ENCODE data around the gene CSF1.
"Not testable (repeated sequence)": the region's sequence is repeated elsewhere in the genome, so short reads cannot be mapped to it uniquely, and the experiment has no call there.

CSF1 gene

GRCh38 chr1:109942434-109942833 lies 31.8 kb downstream of the CSF1 start:
- FAIRE-seq: no peak

GRCh38 chr1:109944541-109944940 lies 33.9 kb downstream of the CSF1 start:
- FAIRE-seq: no peak

GRCh38 chr1:109946511-109946910 lies 35.9 kb downstream of the CSF1 start:
- FAIRE-seq: no peak

- no peak for FAIRE-seq
These were observed 37.1 kb downstream of the CSF1 start for GRCh38 chr1:109947582-109948284.

- no peak for FAIRE-seq
These were observed 37.6 kb downstream of the CSF1 start for GRCh38 chr1:109948285-109948630.

GRCh38 chr1:109950038-109950437 lies 39.4 kb downstream of the CSF1 start:
- FAIRE-seq: no peak

- no peak for FAIRE-seq
These were observed 39.9 kb downstream of the CSF1 start for GRCh38 chr1:109950509-109950908.

- FAIRE-seq: not testable (repeated sequence)
These were observed 40.9 kb downstream of the CSF1 start for GRCh38 chr1:109951501-109951900.

- no peak for FAIRE-seq
These were observed 43.4 kb downstream of the CSF1 start for GRCh38 chr1:109954041-109954512.

- FAIRE-seq: no peak
These were observed 49.0 kb downstream of the CSF1 start for GRCh38 chr1:109959632-109959973.

- FAIRE-seq: no peak
These were observed 49.5 kb downstream of the CSF1 start for GRCh38 chr1:109959974-109960744.

- no peak for FAIRE-seq
These were observed 50.1 kb downstream of the CSF1 start for GRCh38 chr1:109960745-109961094.

- no peak for FAIRE-seq
These were observed 53.2 kb downstream of the CSF1 start for GRCh38 chr1:109963864-109964263.

- no peak for FAIRE-seq
These were observed 58.6 kb downstream of the CSF1 start for GRCh38 chr1:109969146-109969829.

- FAIRE-seq: no peak
These were observed 59.3 kb downstream of the CSF1 start for GRCh38 chr1:109969907-109970306.

- FAIRE-seq: no peak
These were observed 60.9 kb downstream of the CSF1 start for GRCh38 chr1:109971559-109971958.

GRCh38 chr1:109974191-109974590 lies 63.5 kb downstream of the CSF1 start:
- no peak for FAIRE-seq

GRCh38 chr1:109975718-109976117 lies 65.1 kb downstream of the CSF1 start:
- no peak for FAIRE-seq

GRCh38 chr1:109976762-109977161 lies 66.1 kb downstream of the CSF1 start:
- no peak for FAIRE-seq

- FAIRE-seq: no peak
These were observed 66.6 kb downstream of the CSF1 start for GRCh38 chr1:109977225-109977624.

GRCh38 chr1:109977657-109978378 lies 67.2 kb downstream of the CSF1 start:
- no peak for FAIRE-seq

- no peak for FAIRE-seq
These were observed 68.3 kb downstream of the CSF1 start for GRCh38 chr1:109978761-109979488.

Data from islet of Langerhans (tissue), 1 donor.